ENCODE data around the gene NTN1. TPM values are rescaled to one million over a fixed set of nuclear protein-coding genes. Genes with fewer than 3 reads are reported as not detected.

The NTN1 gene
- total RNA-seq, 2 experiments from 2014 or later = 0.29 to 0.31 TPM

GRCh38 chr17:9290226-9290613 lies 268.9 kb downstream of the NTN1 start:
- Mint-ChIP-seq H3K4me3 (no peak overlapping the region), H3K27me3 (no peaks in the 10 kb centered on the region), H3K4me1 (ENCODE audit: low read depth) (peaks cover 35% of the 10 kb centered on the region), H3K36me3 (no peaks in the 10 kb centered on the region), H3K9me3 (no peaks in the 10 kb centered on the region), H3K27ac (peak overlapping the region; percentile 18)
- intact Hi-C loops (cut with micrococcal nuclease) = loop anchor here (1.0 to 10.0 kb wide), 8 partner anchors 16 to 295 kb away; no protein-coding TSS in a partner anchor
- peak; percentile 27 for DNase-seq
- ChIA-PET POLR2A (interaction anchor here (0.6 to 1.6 kb wide), 7 partner anchors 17 to 715 kb away, joined by 3 to 14 read pairs (median 3); no protein-coding TSS in a partner anchor), CTCF (interaction anchor here (0.8 to 3.8 kb wide), 2 partner anchors 15 to 176 kb away, joined by 3 to 18 read pairs; no protein-coding TSS in a partner anchor)

- intact Hi-C loops (cut with micrococcal nuclease) = loop anchor here (2.0 to 10.0 kb wide), 5 partner anchors 65 to 297 kb away; no protein-coding TSS in a partner anchor
- ChIA-PET CTCF (interaction anchor here (0.6 to 3.8 kb wide), 19 partner anchors 12 to 294 kb away, joined by 3 to 18 read pairs (median 4); no protein-coding TSS in a partner anchor), POLR2A (no interaction called here)
- Mint-ChIP-seq H3K9me3 (no peaks in the 10 kb centered on the region), H3K4me3 (no peak overlapping the region), H3K4me1 (ENCODE audit: low read depth) (peaks cover 28% of the 10 kb centered on the region), H3K27me3 (no peaks in the 10 kb centered on the region), H3K27ac (no peak overlapping the region), H3K36me3 (no peaks in the 10 kb centered on the region)
- DNase-seq = peak; percentile 66
Measured at GRCh38 chr17:9291912-9292560, 270.7 kb downstream of the NTN1 start.

GRCh38 chr17:9292561-9292941 lies 271.2 kb downstream of the NTN1 start:
- no peaks in the 10 kb centered on the region for H3K36me3 Mint-ChIP-seq
- intact Hi-C loops (cut with micrococcal nuclease) = loop anchor here (5.0 to 10.0 kb wide), 4 partner anchors 65 to 298 kb away; no protein-coding TSS in a partner anchor
- ChIA-PET CTCF (interaction anchor here (0.6 to 2.2 kb wide), 14 partner anchors 17 to 294 kb away, joined by 3 to 7 read pairs (median 4); no protein-coding TSS in a partner anchor), POLR2A (no interaction called here)
- no peak for DNase-seq
- no peak overlapping the region for H3K27ac Mint-ChIP-seq
- H3K4me3 Mint-ChIP-seq = no peak overlapping the region
- peaks cover 31% of the 10 kb centered on the region for H3K4me1 Mint-ChIP-seq (ENCODE audit: low read depth)
- no peaks in the 10 kb centered on the region for H3K27me3 Mint-ChIP-seq
- H3K9me3 Mint-ChIP-seq = no peaks in the 10 kb centered on the region

Other genes starting within 250 kb of the NTN1 start
- not detected for gene MFSD6L, start 222.1 kb upstream of the NTN1 start, total RNA-seq
- under 1 TPM; 0.63 to 0.71 TPM for gene PIK3R6, start 153.8 kb upstream of the NTN1 start, total RNA-seq
- gene PIK3R5, start 55.8 kb upstream of the NTN1 start, total RNA-seq = 10 to 100 TPM; 20.7 to 22.4 TPM

Measured in activated CD4-positive, alpha-beta memory T cell treated with anti-CD3 and anti-CD28 coated beads for 36 hours (primary cell).